ENCODE measurements around the gene EMILIN2.

GRCh38 chr18:2907550-2908135 lies 60.8 kb downstream of the EMILIN2 start:
- TF ChIP-seq EZH2 (IDR thresholded peaks at IDR 0.05; ENCODE audit: low read depth): no peak
- TF ChIP-seq CTCF (conservative IDR thresholded peaks at IDR 0.05): no peak

Measured in PC-9 (cell line).